ENCODE measurements around the gene TMEM165.

DNA sequence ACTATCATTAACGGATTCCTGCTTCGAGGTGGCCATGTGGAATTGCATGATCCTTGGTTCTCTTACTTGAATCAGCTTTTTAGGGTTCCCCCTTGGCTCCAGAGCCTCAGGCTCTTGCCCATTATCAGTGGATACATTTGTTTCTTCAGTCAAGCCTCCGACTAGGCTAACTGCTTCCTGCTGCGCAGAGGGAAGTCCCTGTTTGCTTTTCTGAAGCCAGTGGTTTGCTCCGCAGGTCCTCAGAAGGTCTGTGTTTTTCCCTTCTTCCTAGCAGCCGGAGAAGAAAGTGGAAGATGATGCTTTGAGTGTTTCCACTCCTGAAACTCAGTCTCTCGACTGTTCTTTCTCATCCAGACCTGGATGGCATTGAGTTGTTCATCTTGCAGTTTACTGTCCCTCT is 29.1 kb upstream of the TMEM165 start:
- TF ChIP-seq, protein P1, sequence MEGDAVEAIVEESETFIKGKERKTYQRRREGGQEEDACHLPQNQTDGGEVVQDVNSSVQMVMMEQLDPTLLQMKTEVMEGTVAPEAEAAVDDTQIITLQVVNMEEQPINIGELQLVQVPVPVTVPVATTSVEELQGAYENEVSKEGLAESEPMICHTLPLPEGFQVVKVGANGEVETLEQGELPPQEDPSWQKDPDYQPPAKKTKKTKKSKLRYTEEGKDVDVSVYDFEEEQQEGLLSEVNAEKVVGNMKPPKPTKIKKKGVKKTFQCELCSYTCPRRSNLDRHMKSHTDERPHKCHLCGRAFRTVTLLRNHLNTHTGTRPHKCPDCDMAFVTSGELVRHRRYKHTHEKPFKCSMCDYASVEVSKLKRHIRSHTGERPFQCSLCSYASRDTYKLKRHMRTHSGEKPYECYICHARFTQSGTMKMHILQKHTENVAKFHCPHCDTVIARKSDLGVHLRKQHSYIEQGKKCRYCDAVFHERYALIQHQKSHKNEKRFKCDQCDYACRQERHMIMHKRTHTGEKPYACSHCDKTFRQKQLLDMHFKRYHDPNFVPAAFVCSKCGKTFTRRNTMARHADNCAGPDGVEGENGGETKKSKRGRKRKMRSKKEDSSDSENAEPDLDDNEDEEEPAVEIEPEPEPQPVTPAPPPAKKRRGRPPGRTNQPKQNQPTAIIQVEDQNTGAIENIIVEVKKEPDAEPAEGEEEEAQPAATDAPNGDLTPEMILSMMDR (IDR thresholded peaks at IDR 0.05): no peak
- TF ChIP-seq POLR2A (IDR thresholded peaks at IDR 0.05): no peak

Measured in adrenal gland (tissue), 5 donors.